ENCODE results near the gene ACTR6.
A peak's percentile ranks its signal among the peaks of the same experiment; 100 is the strongest.

ACTR6 gene

DNA sequence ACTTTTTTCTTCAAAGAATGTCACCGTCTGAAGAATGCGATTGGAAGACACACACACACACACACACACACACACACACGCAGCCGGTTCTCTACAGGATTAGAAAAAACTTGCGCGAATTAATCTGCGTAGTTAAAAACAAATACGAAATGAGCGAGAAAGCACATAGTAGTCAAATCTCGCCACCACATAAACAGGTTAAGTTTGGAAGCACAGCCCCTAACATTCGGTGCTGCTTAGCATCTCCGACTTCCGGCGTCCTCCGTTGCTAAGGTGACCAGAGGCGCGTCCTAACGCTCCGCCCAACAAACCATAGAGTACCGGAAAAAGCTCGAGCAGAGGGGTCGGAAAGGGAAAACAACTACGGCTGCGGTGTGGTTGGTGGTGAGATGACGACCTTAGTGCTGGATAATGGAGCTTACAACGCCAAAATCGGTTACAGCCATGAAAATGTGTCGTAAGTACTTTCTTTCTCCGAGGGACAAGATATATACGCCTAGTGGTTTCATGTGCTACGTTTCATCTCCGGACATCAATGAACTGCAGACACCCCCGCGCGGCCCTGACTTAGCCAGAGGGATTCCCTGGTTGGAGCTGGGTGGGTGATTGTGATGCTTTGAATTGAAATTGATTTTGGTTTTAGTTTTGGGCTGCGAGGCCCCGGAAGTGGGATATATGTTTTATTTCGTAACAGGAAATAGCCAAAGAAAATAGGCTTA lies at the start of gene ACTR6:
ACTR6 (plus strand) TSS at position 353 of the 719 bp plus-strand sequence; CDS start at position 390, 37 bp downstream.
- in situ Hi-C loops (cut with HindIII; ENCODE audit: low pct_unique_long_range_greater_than_20kb, low sequenced_read_pairs), result no loop called here
- no peak for TF ChIP-seq JUND (IDR thresholded peaks at IDR 0.05; ENCODE audit: low read depth)
- DNase-seq (ENCODE audit: low read depth in 1 of 2, low spot score in 1 of 2), result peak; percentile 91 to 98

DNA sequence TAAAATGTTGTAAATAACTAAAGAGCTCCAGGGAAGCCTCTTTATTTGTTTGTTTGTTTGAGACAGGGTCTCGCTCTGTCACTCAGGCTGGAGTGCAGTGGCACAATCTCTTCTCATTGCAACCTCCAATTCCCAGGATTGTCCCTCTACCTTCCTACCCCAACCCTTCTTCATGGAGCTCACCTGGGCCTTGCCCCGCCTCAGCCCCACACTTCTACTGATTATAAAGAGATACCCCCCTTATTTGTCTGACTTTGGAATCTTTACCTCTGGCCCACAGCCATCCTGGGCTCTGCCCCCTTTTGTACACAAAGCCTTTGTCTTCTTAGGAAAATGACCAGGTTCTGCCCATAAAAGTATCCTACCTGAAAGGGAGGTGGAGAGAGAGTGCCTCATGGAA lies 48.8 kb upstream of the ACTR6 start:
- no peak for DNase-seq (ENCODE audit: low read depth in 1 of 2, low spot score in 1 of 2)
- no peak for TF ChIP-seq JUND (IDR thresholded peaks at IDR 0.05; ENCODE audit: low read depth)
- in situ Hi-C loops (cut with HindIII; ENCODE audit: low pct_unique_long_range_greater_than_20kb, low sequenced_read_pairs), result no loop called here

DNA sequence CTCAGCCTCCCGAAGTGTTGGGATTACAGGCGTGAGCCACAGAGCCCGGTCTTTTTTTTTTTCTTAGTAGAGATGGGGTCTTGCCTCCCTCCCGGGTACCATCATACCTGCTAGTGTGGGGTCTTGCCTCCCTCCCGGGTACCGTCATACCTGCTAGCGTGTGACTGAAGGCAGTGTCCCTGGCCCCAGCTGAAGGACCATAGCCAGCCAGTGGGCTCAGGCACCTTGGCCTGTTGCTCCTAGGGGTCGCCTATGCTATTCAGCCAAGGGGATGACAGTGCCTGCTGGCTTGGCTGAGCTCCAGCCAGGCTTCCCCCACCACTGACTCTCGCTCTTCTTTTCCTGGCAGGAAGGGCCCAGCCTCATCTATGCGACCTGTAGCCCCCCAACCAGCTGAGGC lies 47.5 kb upstream of the ACTR6 start:
- in situ Hi-C loops (cut with HindIII; ENCODE audit: low pct_unique_long_range_greater_than_20kb, low sequenced_read_pairs), result no loop called here
- no peak for TF ChIP-seq JUND (IDR thresholded peaks at IDR 0.05; ENCODE audit: low read depth)
- DNase-seq (ENCODE audit: low read depth in 1 of 2, low spot score in 1 of 2), result no peak

DNA sequence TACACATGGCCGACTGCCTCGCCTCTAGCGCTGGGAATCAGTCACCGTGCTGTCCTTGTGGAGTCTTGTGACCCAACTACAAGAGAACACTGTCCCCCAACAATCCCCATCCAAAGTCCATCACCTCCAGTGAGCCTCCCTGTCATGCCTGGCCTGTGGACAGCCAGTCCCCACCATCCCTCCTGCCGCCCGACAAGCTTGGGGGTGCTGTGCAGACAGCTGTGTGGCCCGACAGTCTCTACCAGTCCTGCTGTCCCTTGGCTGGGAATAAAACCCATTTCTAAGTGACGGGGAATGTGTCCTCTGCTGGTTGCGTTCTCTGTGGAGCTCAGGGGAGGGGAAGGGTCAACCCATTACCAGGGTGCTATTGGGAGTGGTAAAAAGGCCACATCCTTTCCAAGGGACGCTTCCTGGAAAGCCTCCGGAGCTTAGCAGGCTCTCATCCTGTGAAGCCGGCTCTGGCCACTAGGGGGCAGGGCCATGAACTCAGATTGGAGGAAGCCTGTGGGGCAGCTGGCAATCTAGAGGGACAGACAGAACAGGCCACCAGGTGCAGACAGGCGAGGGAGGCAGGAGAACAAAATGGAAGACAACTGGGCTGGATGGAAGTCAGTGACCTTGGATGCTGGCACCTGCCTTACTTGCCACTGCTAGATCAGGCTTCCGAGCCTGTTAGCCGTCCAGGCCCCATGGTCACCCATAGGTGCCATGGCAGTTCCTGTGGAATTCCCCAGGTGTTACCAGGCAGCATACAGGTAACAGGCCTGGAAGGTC lies 46.0 kb upstream of the ACTR6 start:
- in situ Hi-C loops (cut with HindIII; ENCODE audit: low pct_unique_long_range_greater_than_20kb, low sequenced_read_pairs), result no loop called here
- TF ChIP-seq JUND (IDR thresholded peaks at IDR 0.05; ENCODE audit: low read depth), result no peak
- peak; percentile 42 to 79 for DNase-seq (ENCODE audit: low read depth in 1 of 2, low spot score in 1 of 2)

GRCh38 chr12:100156731-100157426 lies 43.7 kb upstream of the ACTR6 start:
- DNase-seq (ENCODE audit: low read depth in 1 of 2, low spot score in 1 of 2), result no peak
- no peak for TF ChIP-seq JUND (IDR thresholded peaks at IDR 0.05; ENCODE audit: low read depth)
- in situ Hi-C loops (cut with HindIII; ENCODE audit: low pct_unique_long_range_greater_than_20kb, low sequenced_read_pairs), result no loop called here

GRCh38 chr12:100157427-100157821 lies 43.2 kb upstream of the ACTR6 start:
- TF ChIP-seq JUND (IDR thresholded peaks at IDR 0.05; ENCODE audit: low read depth), result no peak
- no peak for DNase-seq (ENCODE audit: low read depth in 1 of 2, low spot score in 1 of 2)
- in situ Hi-C loops (cut with HindIII; ENCODE audit: low pct_unique_long_range_greater_than_20kb, low sequenced_read_pairs), result no loop called here

DNA sequence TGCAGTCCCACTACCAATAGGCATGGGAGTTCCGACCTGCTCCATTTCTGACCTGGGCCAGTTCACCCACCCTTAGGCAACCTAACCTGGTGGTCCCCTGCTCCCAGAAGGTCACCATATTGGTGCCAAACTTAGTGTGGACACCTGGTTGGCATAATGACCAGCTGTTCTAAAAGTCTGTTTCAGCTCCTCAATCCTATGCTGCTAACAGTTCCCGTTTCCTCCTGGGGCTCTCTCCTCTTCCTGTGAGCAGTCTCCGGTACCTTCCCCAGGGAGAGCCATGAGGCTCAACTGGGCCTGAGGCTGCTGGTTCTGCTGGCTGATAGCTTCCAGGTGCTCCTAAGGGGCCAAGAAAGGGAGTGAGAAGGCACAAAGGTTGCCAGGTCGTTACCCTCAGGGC lies 42.1 kb upstream of the ACTR6 start:
- in situ Hi-C loops (cut with HindIII; ENCODE audit: low pct_unique_long_range_greater_than_20kb, low sequenced_read_pairs), result no loop called here
- TF ChIP-seq JUND (IDR thresholded peaks at IDR 0.05; ENCODE audit: low read depth), result no peak
- DNase-seq (ENCODE audit: low read depth in 1 of 2, low spot score in 1 of 2), result no peak

DNA sequence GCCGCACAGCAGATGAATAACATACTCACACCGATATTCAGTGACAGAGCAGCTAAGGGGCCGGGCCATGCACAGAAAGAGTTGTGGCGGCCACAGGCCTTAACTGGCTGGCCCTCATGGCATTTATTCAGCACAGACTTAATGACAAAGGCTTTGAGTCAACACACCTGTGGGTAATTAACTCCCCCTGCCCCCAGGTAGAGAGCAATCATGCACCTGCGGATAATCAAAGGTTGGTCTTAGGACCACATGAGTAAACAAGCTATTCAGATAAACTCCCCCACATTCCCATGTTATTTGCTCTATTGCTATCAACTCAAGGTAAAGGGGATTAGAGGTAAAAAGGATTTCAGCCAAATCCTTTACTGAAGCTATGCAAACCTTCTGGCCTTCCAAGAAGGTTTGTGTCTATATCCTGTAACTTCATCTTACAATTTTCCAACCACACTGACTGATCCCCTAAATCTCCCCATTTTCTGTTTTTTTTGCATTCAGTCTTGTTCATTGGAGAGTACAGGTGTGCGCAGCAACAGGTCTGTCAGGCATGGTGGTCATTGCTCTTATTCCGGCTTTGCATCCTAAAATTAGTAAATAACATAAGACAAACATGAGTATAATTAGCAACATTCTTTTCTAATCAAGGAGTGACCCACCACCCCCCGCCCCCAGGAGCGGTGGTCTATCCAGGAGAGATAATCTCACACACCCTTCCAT lies 41.1 kb upstream of the ACTR6 start:
- in situ Hi-C loops (cut with HindIII; ENCODE audit: low pct_unique_long_range_greater_than_20kb, low sequenced_read_pairs), result no loop called here
- no peak for TF ChIP-seq JUND (IDR thresholded peaks at IDR 0.05; ENCODE audit: low read depth)
- DNase-seq (ENCODE audit: low read depth in 1 of 2, low spot score in 1 of 2), result no peak

DNA sequence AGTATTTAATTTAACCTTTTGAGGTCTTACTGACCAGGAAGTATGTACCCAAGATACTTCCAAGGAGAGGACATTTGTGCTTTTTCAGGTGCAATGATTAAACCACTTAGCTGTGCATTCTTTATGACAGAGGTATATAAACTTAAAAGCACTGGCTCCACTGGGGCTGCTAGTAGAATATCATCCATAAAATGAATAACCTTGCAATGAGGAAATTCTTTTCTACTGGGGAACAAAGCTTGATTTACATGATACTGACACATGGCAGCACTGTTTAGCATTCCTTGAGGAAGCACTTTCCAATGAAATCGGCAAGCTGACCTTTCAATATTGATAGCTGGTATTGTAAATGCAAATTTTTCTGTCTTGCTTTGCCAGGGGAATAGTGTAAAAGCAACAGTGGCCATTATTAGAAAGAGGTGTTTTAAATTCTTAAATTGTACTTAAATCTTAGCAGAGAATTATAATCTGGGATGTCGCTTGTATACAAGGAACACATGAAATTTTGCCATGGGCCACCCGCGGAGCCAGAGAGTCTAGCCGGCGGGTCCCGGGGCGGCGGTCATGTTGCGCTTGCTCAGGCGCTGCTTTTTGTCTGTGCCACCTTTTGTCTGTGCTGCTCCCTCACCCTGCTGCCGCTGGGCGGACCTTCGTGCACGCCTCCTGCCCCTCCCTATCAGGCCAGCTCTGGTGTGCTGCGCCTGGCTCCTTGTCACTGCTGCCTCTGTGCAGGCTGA lies 37.0 kb upstream of the ACTR6 start:
- in situ Hi-C loops (cut with HindIII; ENCODE audit: low pct_unique_long_range_greater_than_20kb, low sequenced_read_pairs), result no loop called here
- TF ChIP-seq JUND (IDR thresholded peaks at IDR 0.05; ENCODE audit: low read depth), result no peak
- DNase-seq (ENCODE audit: low read depth in 1 of 2, low spot score in 1 of 2), result peak; percentile 87 to 89

DNA sequence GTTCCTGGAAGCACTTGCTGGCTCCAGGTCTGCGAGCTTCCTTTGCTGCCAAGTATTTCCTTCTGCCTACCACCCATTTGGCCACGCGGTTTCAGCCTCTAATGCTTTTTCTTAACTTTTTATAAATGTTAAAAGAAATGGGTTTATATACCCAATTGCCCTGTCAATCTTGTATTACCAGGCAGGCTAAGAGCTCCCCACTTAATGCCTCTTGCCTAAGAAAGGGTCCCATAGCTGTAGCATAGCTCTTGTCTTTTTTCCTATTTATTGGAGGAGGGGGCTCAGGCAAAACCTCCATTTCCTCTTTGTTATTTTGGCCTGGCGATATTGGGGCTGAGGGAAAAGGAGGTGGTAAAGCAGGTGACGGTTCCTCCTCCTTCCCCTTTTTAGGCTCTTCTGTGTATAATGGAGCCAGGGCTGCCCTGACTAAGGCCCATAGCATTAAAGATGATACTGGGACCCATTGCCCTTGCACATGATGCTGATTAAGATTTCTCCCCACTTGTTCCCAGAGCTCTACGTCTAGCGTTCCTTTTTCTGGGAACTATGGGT lies 36.4 kb upstream of the ACTR6 start:
- TF ChIP-seq JUND (IDR thresholded peaks at IDR 0.05; ENCODE audit: low read depth), result no peak
- in situ Hi-C loops (cut with HindIII; ENCODE audit: low pct_unique_long_range_greater_than_20kb, low sequenced_read_pairs), result no loop called here
- DNase-seq (ENCODE audit: low read depth in 1 of 2, low spot score in 1 of 2), result no peak

- DNase-seq (ENCODE audit: low read depth in 1 of 2, low spot score in 1 of 2), result no peak
- no peak for TF ChIP-seq JUND (IDR thresholded peaks at IDR 0.05; ENCODE audit: low read depth)
- in situ Hi-C loops (cut with HindIII; ENCODE audit: low pct_unique_long_range_greater_than_20kb, low sequenced_read_pairs), result no loop called here
Measured at GRCh38 chr12:100165356-100165755, 35.3 kb upstream of the ACTR6 start.

Data from T47D (cell line).